SK-N-SH (cell line): ENCODE data around the gene TXNRD2. TPM values are rescaled to one million over a fixed set of nuclear protein-coding genes. Genes with fewer than 3 reads are reported as not detected.

Experiments
- CTCF ChIA-PET: fragments of 300-600, 350-600 bp; formaldehyde crosslinking; extraction: SDS; loops from one replicate; lab custom pipeline; 2021; lab: Yijun Ruan, JAX
- POLR2A ChIA-PET: fragments of 350-600 bp; sonication (Branson Sonifier 250); formaldehyde crosslinking; extraction: SDS; loops from one replicate; lab custom pipeline; 2020; ENCODE audit warnings: antibody characterized with exemption, inconsistent platforms; lab: Yijun Ruan, JAX
- DNase-seq: peaks from one replicate; pipeline ENCODE4 v3.0.0; 2012
- H2AFZ ChIP-seq: fragments of 200-600 bp; sonication (generic); 2 replicates; pipeline ENCODE4 v1.8.1; 2016; ENCODE audit warnings: antibody characterized with exemption, mild to moderate bottlenecking, low read depth
- H3F3A ChIP-seq: fragments of 200-600 bp; sonication (generic); replicated peaks from 2 replicates; pipeline ENCODE3; 2016; ENCODE audit warnings: antibody characterized with exemption, mild to moderate bottlenecking; ENCODE audit not compliant: insufficient read depth
- H3K27ac ChIP-seq, 2 experiments: fragments of 200-500 bp in 1 of 2; fragments of 200-600 bp in 1 of 2; sonication (Bioruptor generic) in 1 of 2; sonication (generic), shearing (Covaris generic) in 1 of 2; 2 replicates each; pipeline versions ENCODE4 v1.5.1 to v1.6.1; 2014 to 2016; ENCODE audit warnings: low read depth in 2 of 2, inconsistent platforms in 1 of 2, low read length in 1 of 2, mild to moderate bottlenecking in 1 of 2, mixed read lengths in 1 of 2
- H3K27me3 ChIP-seq: fragments of 200-600 bp; sonication (generic), shearing (Covaris generic); 2 replicates; pipeline ENCODE4 v1.6.1; 2016; ENCODE audit warnings: mixed run types; ENCODE audit not compliant: insufficient read depth
- H3K36me3 ChIP-seq, 2 experiments: fragments of 200-500 bp in 1 of 2; fragments of 200-600 bp in 1 of 2; sonication (Bioruptor generic) in 1 of 2; sonication (generic) in 1 of 2; replicated peaks in 1 of 2; 2 replicates each; pipeline versions ENCODE3 to v1.5.1; 2014 to 2016; ENCODE audit warnings: low read length in 1 of 2, mild to moderate bottlenecking in 1 of 2; ENCODE audit not compliant: insufficient read depth in 2 of 2, control insufficient read depth in 1 of 2
- H3K4me1 ChIP-seq, 2 experiments: fragments of 200-500 bp in 1 of 2; fragments of 200-600 bp in 1 of 2; sonication (Bioruptor generic) in 1 of 2; sonication (generic), shearing (Covaris generic) in 1 of 2; 2 replicates each; pipeline versions ENCODE4 v1.5.1 to v1.6.1; 2014 to 2016; ENCODE audit warnings: low read depth in 1 of 2, low read length in 1 of 2, mixed run types in 1 of 2; ENCODE audit not compliant: insufficient read depth in 2 of 2, control insufficient read depth in 1 of 2
- H3K4me2 ChIP-seq: fragments of 200-600 bp; sonication (generic), shearing (Covaris generic); 2 replicates; pipeline ENCODE4 v1.6.1; 2017; ENCODE audit warnings: mixed run types
- H3K4me3 ChIP-seq, 2 experiments: fragments of 200-500 bp in 1 of 2; fragments of 200-600 bp in 1 of 2; sonication (Bioruptor generic) in 1 of 2; sonication (generic), shearing (Covaris generic) in 1 of 2; 2 replicates each; pipeline versions ENCODE4 v1.5.1 to v1.8.1; 2014 to 2016; ENCODE audit warnings: low read depth in 2 of 2, inconsistent platforms in 1 of 2, low read length in 1 of 2, mild to moderate bottlenecking in 1 of 2, mixed read lengths in 1 of 2, moderate library complexity in 1 of 2
- H3K79me2 ChIP-seq: fragments of 200-600 bp; sonication (generic); 2 replicates; pipeline ENCODE4 v1.8.1; 2017; ENCODE audit warnings: mild to moderate bottlenecking; ENCODE audit not compliant: insufficient read depth
- H3K9ac ChIP-seq: fragments of 200-600 bp; sonication (generic); 2 replicates; pipeline ENCODE4 v1.6.1; 2017; ENCODE audit warnings: mixed run types
- H3K9me2 ChIP-seq: fragments of 200-600 bp; sonication (generic); 2 replicates; pipeline ENCODE4 v1.6.1; 2017; ENCODE audit warnings: mixed run types
- H3K9me3 ChIP-seq: fragments of 200-600 bp; sonication (generic); 2 replicates; pipeline ENCODE4 v1.6.1; 2017; ENCODE audit warnings: mixed run types, mild to moderate bottlenecking, moderate library complexity
- H4K20me1 ChIP-seq: fragments of 200-600 bp; sonication (generic); 2 replicates; pipeline ENCODE4 v1.6.1; 2017; ENCODE audit warnings: mild to moderate bottlenecking, mixed run types; ENCODE audit not compliant: insufficient read depth
- EP300 ChIP-seq, 2 experiments: IDR thresholded peaks; 2 replicates each; pipeline versions ENCODE4 v1.4.0 to v1.6.1; 2012; ENCODE audit warnings: borderline replicate concordance in 1 of 2, low read depth in 1 of 2, low read length in 1 of 2
- FOSL2 ChIP-seq: IDR thresholded peaks from 2 replicates; pipeline ENCODE4 v1.4.0; 2012; ENCODE audit warnings: low read depth, mild to moderate bottlenecking, moderate library complexity, borderline replicate concordance
- FOXJ3 ChIP-seq: sonication (generic); formaldehyde crosslinking; IDR thresholded peaks from 2 replicates; pipeline ENCODE4 v1.5.1; 2020; ENCODE audit warnings: mild to moderate bottlenecking, missing genetic modification reagents
- FOXM1 ChIP-seq: IDR thresholded peaks from 2 replicates; pipeline ENCODE4 v1.4.0; 2012; ENCODE audit warnings: low read depth, mild to moderate bottlenecking
- GABPA ChIP-seq: IDR thresholded peaks from 2 replicates; pipeline ENCODE4 v1.4.0; 2012; ENCODE audit warnings: low read depth, mild to moderate bottlenecking
- GATA2 ChIP-seq: sonication (generic); formaldehyde crosslinking; IDR thresholded peaks from 2 replicates; pipeline ENCODE4 v1.5.0; 2020; ENCODE audit warnings: mild to moderate bottlenecking, missing genetic modification reagents
- IRF3 ChIP-seq: fragments of 150-350 bp; IDR thresholded peaks from 2 replicates; pipeline ENCODE4 v1.6.1; 2016; ENCODE audit warnings: mild to moderate bottlenecking, low read depth, low read length
- JUND ChIP-seq: IDR thresholded peaks from 2 replicates; pipeline ENCODE4 v1.4.0; 2012
- MAX ChIP-seq: IDR thresholded peaks from 2 replicates; pipeline ENCODE4 v1.4.0; 2012; ENCODE audit warnings: low read depth
- MEF2A ChIP-seq: IDR thresholded peaks from 2 replicates; pipeline ENCODE4 v1.4.0; 2012; ENCODE audit warnings: low read depth, borderline replicate concordance
- MXI1 ChIP-seq: IDR thresholded peaks from 2 replicates; pipeline ENCODE4 v1.6.1; 2012; ENCODE audit warnings: mild to moderate bottlenecking, low read depth, low read length, improper control_type of control experiment
- NFIC ChIP-seq: IDR thresholded peaks from 2 replicates; pipeline ENCODE4 v1.4.0; 2012; ENCODE audit warnings: borderline replicate concordance
- NRF1 ChIP-seq: IDR thresholded peaks from 2 replicates; pipeline ENCODE4 v1.6.1; 2012; ENCODE audit warnings: low read depth, mild to moderate bottlenecking, low read length
- RAD21 ChIP-seq: IDR thresholded peaks from 2 replicates; pipeline ENCODE4 v1.6.1; 2012; ENCODE audit warnings: mild to moderate bottlenecking, low read length
- RXRA ChIP-seq: IDR thresholded peaks from 2 replicates; pipeline ENCODE4 v1.4.0; 2012; ENCODE audit warnings: low read depth, mild to moderate bottlenecking, borderline replicate concordance
- SMC3 ChIP-seq: IDR thresholded peaks from 2 replicates; pipeline ENCODE4 v1.6.1; 2012; ENCODE audit warnings: low read depth, low read length, improper control_type of control experiment
- TAF1 ChIP-seq: IDR thresholded peaks from 2 replicates; pipeline ENCODE4 v1.6.1; 2012; ENCODE audit warnings: low read depth, mild to moderate bottlenecking, low read length, moderate library complexity, borderline replicate concordance
- TCF12 ChIP-seq: IDR thresholded peaks from 2 replicates; pipeline ENCODE4 v1.4.0; 2012
- USF2 ChIP-seq: fragments of 150-350 bp; IDR thresholded peaks from 2 replicates; pipeline ENCODE4 v1.6.1; 2017; ENCODE audit warnings: antibody characterized with exemption, low read length, low read depth, borderline replicate concordance
- YY1 ChIP-seq: IDR thresholded peaks from 2 replicates; pipeline ENCODE4 v1.4.0; 2012; ENCODE audit warnings: low read depth, mild to moderate bottlenecking
- ZBTB33 ChIP-seq: IDR thresholded peaks from 2 replicates; pipeline ENCODE4 v1.4.0; 2012; ENCODE audit warnings: low read depth, borderline replicate concordance
- WGBS: methylation state at CpG from one replicate; pipeline ENCODE4 v1.1.6; 2017; ENCODE audit warnings: low lambda C conversion rate; 5-methylcytosine and 5-hydroxymethylcytosine counted together
- polyA plus RNA-seq, 3 experiments: library from polyadenylated mRNA; depleted of rRNA; stranded (reverse); fragments of >200 nt; gene quantifications; 2 replicates each; pipeline ENCODE4 v1.2.3, GENCODE V29; 2012

TXNRD2 gene
- polyA plus RNA-seq, 1 of the 3 experiments (the other 2 are of a cell fraction): 34.7 TPM

GRCh38 chr22:19988965-19989724, 47.5 kb upstream of the TXNRD2 start:
- Histone ChIP-seq H3K4me3 (no peak overlapping the region), H3K9me2 (no peaks in the 10 kb centered on the region), H3K4me1 (peaks cover 6 to 72% of the 10 kb centered on the region in 2 experiments; a peak in 3 of 4 replicates), H3K9ac (no peak overlapping the region), H3K27me3 (no peaks in the 10 kb centered on the region), H3K36me3 (no peaks in the 10 kb centered on the region), H3K79me2 (peaks cover 7% of the 10 kb centered on the region; the same call in 1 of the 2 replicates), H3K9me3 (no peaks in the 10 kb centered on the region), H3K27ac (no peak overlapping the region; a peak in 1 of 4 replicates), H3K4me2 (no peak overlapping the region), H4K20me1 (peaks cover 15% of the 10 kb centered on the region), H2AFZ (no peak overlapping the region), H3F3A (no peaks in the 10 kb centered on the region)
- WGBS: 90% methylated on average over 13 of the region's 18 CpGs
- CTCF ChIA-PET: interaction anchor here (0.7 to 16.4 kb wide), 5 partner anchors 11 to 23 kb away, joined by 3 to 224 read pairs (median 4); no protein-coding TSS in a partner anchor
- no peak for DNase-seq
- TF ChIP-seq FOXJ3 (no peak), IRF3 (no peak), YY1 (no peak), GATA2 (CRISPR knock-in tag) (no peak), GABPA (no peak), MXI1 (no peak), SMC3 (no peak), TAF1 (no peak), USF2 (no peak), NFIC (no peak)
- POLR2A ChIA-PET: interaction anchor here (1.5 kb wide), 1 partner anchor 24 kb away, joined by 4 read pairs; no protein-coding TSS in a partner anchor

GRCh38 chr22:19988331-19988808, 46.8 kb upstream of the TXNRD2 start:
- no peak overlapping the region for H3K4me2 ChIP-seq
- H3F3A ChIP-seq: no peaks in the 10 kb centered on the region
- 81% methylated on average over 9 of the region's 9 CpGs for WGBS
- no peak for DNase-seq
- H3K4me1 ChIP-seq: peaks cover 14 to 77% of the 10 kb centered on the region in 2 experiments; a peak in 3 of 4 replicates
- H3K9me2 ChIP-seq: no peaks in the 10 kb centered on the region
- H2AFZ ChIP-seq: no peak overlapping the region
- ChIA-PET CTCF (interaction anchor here (0.6 to 16.4 kb wide), 4 partner anchors 14 to 26 kb away, joined by 3 to 224 read pairs (median 4); no protein-coding TSS in a partner anchor), POLR2A (no interaction called here)
- no peak overlapping the region for H3K4me3 ChIP-seq
- no peak overlapping the region for H3K27ac ChIP-seq
- H3K9me3 ChIP-seq: no peaks in the 10 kb centered on the region
- H3K79me2 ChIP-seq: peaks cover 13% of the 10 kb centered on the region; the same call in 1 of the 2 replicates
- H3K36me3 ChIP-seq: no peaks in the 10 kb centered on the region
- peaks cover 19% of the 10 kb centered on the region for H4K20me1 ChIP-seq
- no peak for TF ChIP-seq MAX
- TF ChIP-seq TCF12: no peak
- no peak for TF ChIP-seq GATA2 (CRISPR knock-in tag)
- TF ChIP-seq FOSL2: no peak
- no peak for TF ChIP-seq NRF1
- no peak for TF ChIP-seq NFIC
- TF ChIP-seq JUND: no peak
- no peak for TF ChIP-seq YY1
- no peak for TF ChIP-seq FOXM1
- TF ChIP-seq EP300 (IDR thresholded peaks at IDR 0.05; ENCODE audit: borderline replicate concordance in 1 of 2, low read depth in 1 of 2, low read length in 1 of 2): no peak
- no peak for TF ChIP-seq IRF3
- no peak for TF ChIP-seq SMC3
- TF ChIP-seq MEF2A: no peak
- TF ChIP-seq RXRA: no peak
- TF ChIP-seq RAD21: no peak
- no peak for TF ChIP-seq ZBTB33
- no peak for TF ChIP-seq MXI1
- no peaks in the 10 kb centered on the region for H3K27me3 ChIP-seq
- no peak overlapping the region for H3K9ac ChIP-seq
